K562 (cell line): ENCODE measurements around the gene EIF1. TPM values are rescaled to one million over a fixed set of nuclear protein-coding genes. Genes with fewer than 3 reads are reported as not detected.

Experiments used
- GTF2A2 ChIP-seq: IDR thresholded peaks from 2 replicates; pipeline ENCODE4 v1.6.1; 2016; ENCODE audit warnings: mild to moderate bottlenecking, missing genetic modification characterization, missing compliant biosample characterization
- L3MBTL2 ChIP-seq: fragments of 450-650 bp; IDR thresholded peaks from 2 replicates; pipeline ENCODE4 v1.6.1; 2016; ENCODE audit warnings: mild to moderate bottlenecking, moderate library complexity
- POLR2G ChIP-seq: fragments of 200-400 bp; formaldehyde crosslinking; IDR thresholded peaks from 2 replicates; pipeline ENCODE4 v1.6.1; 2017; ENCODE audit warnings: low read depth, mild to moderate bottlenecking, antibody characterized with exemption, low read length, moderate library complexity
- RBM25 ChIP-seq: fragments of 200-400 bp; formaldehyde crosslinking; IDR thresholded peaks from 2 replicates; pipeline ENCODE4 v1.6.1; 2018; ENCODE audit warnings: low read length, low read depth, moderate library complexity; ENCODE audit not compliant: severe bottlenecking
- ZBTB40 ChIP-seq, 2 experiments: fragments of 450-650 bp in 1 of 2; sonication (generic) in 1 of 2; formaldehyde crosslinking in 1 of 2; IDR thresholded peaks; 2 replicates each; pipeline versions ENCODE4 v1.7.1 to v1.9.0; 2016 to 2022; ENCODE audit warnings: inconsistent platforms in 1 of 2, mild to moderate bottlenecking in 1 of 2, missing genetic modification reagents in 1 of 2
- polyA plus RNA-seq, 8 experiments: library from polyadenylated mRNA; depleted of rRNA in 4 of 8; stranded (reverse) in 5 of 8; unstranded in 3 of 8; fragments of >200 nt; fragmentation: Nextera tagmentation in 2 of 8; fragmentation: Illumina TruSeq in 1 of 8; extraction: Ambion mirVana in 2 of 8; extraction: Trizol in 1 of 8; gene quantifications; 2 replicates each; pipeline versions ENCODE4 v1.2.1 to v1.2.3, GENCODE V29; 2011 to 2014; ENCODE audit warnings: inconsistent platforms in 1 of 8, missing spikeins in 1 of 8
- total RNA-seq, 7 experiments: library from RNA; depleted of rRNA in 6 of 7; stranded (reverse); fragments of >200 nt in 6 of 7; fragmentation: Illumina TruSeq in 2 of 7; extraction: Trizol in 2 of 7; gene quantifications; 2 replicates each; pipeline versions ENCODE4 v1.2.1 to v1.2.3, GENCODE V29; 2011 to 2021; ENCODE audit warnings: low replicate concordance in 1 of 7
- TF ChIP-seq, protein P1 (sequence below): fragments of 450-650 bp; IDR thresholded peaks from 2 replicates; pipeline ENCODE4 v1.6.1; 2016; ENCODE audit warnings: mild to moderate bottlenecking, moderate library complexity

Gene EIF1
- total and polyA plus RNA-seq, 9 of the 15 experiments (the other 6 are each of a cell fraction or from before 2014, with no cell fraction given): 67.0 to 1,204 (median 320) TPM

DNA sequence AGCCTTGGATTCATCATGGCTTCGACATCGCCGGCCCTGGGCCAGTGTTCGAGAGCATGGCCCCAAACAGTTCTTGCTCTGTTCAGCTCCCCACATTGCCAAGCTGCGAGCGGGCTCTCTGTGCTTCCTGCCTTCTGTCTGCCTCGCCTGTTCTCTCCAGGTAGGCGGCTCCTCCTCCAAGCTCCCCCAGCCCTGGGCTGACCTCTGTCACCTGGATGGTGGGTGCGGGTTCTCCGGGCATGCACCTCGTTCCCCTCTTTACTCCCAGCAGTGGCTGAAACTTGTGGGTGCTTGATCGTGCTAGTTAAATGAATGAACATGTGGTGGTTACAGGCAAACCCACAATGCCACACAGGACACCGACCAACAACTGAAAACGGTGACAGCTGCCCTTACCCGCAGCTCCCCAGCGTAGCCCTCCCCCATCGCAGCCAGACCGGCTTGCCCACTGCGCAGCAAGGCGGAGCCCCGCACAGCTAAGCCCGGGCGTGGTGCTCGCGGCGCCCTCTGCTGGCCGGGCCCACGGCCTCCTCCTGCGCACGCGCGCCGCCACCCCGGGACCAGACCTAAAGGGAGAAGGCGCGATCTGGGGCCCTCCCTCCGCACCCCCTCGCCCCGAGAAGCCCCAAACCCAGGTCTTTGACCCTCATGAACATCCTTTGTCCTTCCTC is 23.0 kb upstream of the EIF1 start (continued):
- peak; percentile 35; the same call in 1 of the 2 replicates for TF ChIP-seq ZBTB40 (IDR thresholded peaks at IDR 0.05)
- no peak for TF ChIP-seq ZBTB40 (CRISPR knock-in tag; IDR thresholded peaks at IDR 0.05)
- peak; percentile 82 for TF ChIP-seq L3MBTL2
- peak; percentile 84 for TF ChIP-seq POLR2G
- TF ChIP-seq, protein P1, sequence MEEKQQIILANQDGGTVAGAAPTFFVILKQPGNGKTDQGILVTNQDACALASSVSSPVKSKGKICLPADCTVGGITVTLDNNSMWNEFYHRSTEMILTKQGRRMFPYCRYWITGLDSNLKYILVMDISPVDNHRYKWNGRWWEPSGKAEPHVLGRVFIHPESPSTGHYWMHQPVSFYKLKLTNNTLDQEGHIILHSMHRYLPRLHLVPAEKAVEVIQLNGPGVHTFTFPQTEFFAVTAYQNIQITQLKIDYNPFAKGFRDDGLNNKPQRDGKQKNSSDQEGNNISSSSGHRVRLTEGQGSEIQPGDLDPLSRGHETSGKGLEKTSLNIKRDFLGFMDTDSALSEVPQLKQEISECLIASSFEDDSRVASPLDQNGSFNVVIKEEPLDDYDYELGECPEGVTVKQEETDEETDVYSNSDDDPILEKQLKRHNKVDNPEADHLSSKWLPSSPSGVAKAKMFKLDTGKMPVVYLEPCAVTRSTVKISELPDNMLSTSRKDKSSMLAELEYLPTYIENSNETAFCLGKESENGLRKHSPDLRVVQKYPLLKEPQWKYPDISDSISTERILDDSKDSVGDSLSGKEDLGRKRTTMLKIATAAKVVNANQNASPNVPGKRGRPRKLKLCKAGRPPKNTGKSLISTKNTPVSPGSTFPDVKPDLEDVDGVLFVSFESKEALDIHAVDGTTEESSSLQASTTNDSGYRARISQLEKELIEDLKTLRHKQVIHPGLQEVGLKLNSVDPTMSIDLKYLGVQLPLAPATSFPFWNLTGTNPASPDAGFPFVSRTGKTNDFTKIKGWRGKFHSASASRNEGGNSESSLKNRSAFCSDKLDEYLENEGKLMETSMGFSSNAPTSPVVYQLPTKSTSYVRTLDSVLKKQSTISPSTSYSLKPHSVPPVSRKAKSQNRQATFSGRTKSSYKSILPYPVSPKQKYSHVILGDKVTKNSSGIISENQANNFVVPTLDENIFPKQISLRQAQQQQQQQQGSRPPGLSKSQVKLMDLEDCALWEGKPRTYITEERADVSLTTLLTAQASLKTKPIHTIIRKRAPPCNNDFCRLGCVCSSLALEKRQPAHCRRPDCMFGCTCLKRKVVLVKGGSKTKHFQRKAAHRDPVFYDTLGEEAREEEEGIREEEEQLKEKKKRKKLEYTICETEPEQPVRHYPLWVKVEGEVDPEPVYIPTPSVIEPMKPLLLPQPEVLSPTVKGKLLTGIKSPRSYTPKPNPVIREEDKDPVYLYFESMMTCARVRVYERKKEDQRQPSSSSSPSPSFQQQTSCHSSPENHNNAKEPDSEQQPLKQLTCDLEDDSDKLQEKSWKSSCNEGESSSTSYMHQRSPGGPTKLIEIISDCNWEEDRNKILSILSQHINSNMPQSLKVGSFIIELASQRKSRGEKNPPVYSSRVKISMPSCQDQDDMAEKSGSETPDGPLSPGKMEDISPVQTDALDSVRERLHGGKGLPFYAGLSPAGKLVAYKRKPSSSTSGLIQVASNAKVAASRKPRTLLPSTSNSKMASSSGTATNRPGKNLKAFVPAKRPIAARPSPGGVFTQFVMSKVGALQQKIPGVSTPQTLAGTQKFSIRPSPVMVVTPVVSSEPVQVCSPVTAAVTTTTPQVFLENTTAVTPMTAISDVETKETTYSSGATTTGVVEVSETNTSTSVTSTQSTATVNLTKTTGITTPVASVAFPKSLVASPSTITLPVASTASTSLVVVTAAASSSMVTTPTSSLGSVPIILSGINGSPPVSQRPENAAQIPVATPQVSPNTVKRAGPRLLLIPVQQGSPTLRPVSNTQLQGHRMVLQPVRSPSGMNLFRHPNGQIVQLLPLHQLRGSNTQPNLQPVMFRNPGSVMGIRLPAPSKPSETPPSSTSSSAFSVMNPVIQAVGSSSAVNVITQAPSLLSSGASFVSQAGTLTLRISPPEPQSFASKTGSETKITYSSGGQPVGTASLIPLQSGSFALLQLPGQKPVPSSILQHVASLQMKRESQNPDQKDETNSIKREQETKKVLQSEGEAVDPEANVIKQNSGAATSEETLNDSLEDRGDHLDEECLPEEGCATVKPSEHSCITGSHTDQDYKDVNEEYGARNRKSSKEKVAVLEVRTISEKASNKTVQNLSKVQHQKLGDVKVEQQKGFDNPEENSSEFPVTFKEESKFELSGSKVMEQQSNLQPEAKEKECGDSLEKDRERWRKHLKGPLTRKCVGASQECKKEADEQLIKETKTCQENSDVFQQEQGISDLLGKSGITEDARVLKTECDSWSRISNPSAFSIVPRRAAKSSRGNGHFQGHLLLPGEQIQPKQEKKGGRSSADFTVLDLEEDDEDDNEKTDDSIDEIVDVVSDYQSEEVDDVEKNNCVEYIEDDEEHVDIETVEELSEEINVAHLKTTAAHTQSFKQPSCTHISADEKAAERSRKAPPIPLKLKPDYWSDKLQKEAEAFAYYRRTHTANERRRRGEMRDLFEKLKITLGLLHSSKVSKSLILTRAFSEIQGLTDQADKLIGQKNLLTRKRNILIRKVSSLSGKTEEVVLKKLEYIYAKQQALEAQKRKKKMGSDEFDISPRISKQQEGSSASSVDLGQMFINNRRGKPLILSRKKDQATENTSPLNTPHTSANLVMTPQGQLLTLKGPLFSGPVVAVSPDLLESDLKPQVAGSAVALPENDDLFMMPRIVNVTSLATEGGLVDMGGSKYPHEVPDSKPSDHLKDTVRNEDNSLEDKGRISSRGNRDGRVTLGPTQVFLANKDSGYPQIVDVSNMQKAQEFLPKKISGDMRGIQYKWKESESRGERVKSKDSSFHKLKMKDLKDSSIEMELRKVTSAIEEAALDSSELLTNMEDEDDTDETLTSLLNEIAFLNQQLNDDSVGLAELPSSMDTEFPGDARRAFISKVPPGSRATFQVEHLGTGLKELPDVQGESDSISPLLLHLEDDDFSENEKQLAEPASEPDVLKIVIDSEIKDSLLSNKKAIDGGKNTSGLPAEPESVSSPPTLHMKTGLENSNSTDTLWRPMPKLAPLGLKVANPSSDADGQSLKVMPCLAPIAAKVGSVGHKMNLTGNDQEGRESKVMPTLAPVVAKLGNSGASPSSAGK: peak; percentile 89
- peak; percentile 7 for TF ChIP-seq RBM25
- no peak for TF ChIP-seq GTF2A2 (tag)
